ACC112 (cell line): ENCODE results near the gene FOXL3.
"Not testable (repeated sequence)": the region's sequence is repeated elsewhere in the genome, so short reads cannot be mapped to it uniquely, and the experiment has no call there.

Source experiments
- H2AFZ ChIP-seq: fragments of 200-600 bp; sonication (generic); one replicate; pipeline ENCODE4 v1.6.0; 2017; ENCODE audit warnings: antibody characterized with exemption, low read length; ENCODE audit not compliant: unreplicated experiment
- H3K27ac ChIP-seq: fragments of 200-600 bp; sonication (generic); 2 replicates; pipeline ENCODE4 v1.5.1; 2014; ENCODE audit warnings: low read depth, mild to moderate bottlenecking, antibody characterized with exemption, low read length, moderate library complexity
- H3K27me3 ChIP-seq: fragments of 200-600 bp; sonication (generic); 2 replicates; pipeline ENCODE4 v1.6.1; 2014; ENCODE audit warnings: mild to moderate bottlenecking, antibody characterized with exemption, low read length, moderate library complexity, mixed read lengths; ENCODE audit not compliant: insufficient read depth
- H3K36me3 ChIP-seq: fragments of 200-600 bp; sonication (generic); 2 replicates; pipeline ENCODE4 v1.6.1; 2016; ENCODE audit warnings: mild to moderate bottlenecking, antibody characterized with exemption, low read length, moderate library complexity, mixed read lengths; ENCODE audit not compliant: insufficient read depth
- H3K4me1 ChIP-seq: fragments of 200-600 bp; sonication (generic); one replicate; pipeline ENCODE4 v1.6.1; 2016; ENCODE audit warnings: low read length, mixed read lengths; ENCODE audit not compliant: insufficient read depth, unreplicated experiment, control insufficient read depth
- H3K4me3 ChIP-seq: fragments of 200-600 bp; sonication (generic); 2 replicates; pipeline ENCODE4 v1.5.1; 2014; ENCODE audit warnings: mild to moderate bottlenecking, low read depth, low read length
- H3K79me2 ChIP-seq: fragments of 200-600 bp; sonication (generic); one replicate; pipeline ENCODE4 v1.6.0; 2016; ENCODE audit warnings: low read length; ENCODE audit not compliant: control insufficient read depth, unreplicated experiment, insufficient read depth

The FOXL3 gene

GRCh38 chr7:336149-336533 is 46.2 kb downstream of the FOXL3 start:
- not testable (repeated sequence) for H3K4me1 ChIP-seq

GRCh38 chr7:336810-337566 is 47.0 kb downstream of the FOXL3 start:
- H2AFZ ChIP-seq = no peak overlapping the region
- H3K27me3 ChIP-seq = peaks cover 14% of the 10 kb centered on the region; the same call in 1 of the 2 replicates
- no peaks in the 10 kb centered on the region for H3K36me3 ChIP-seq
- H3K27ac ChIP-seq = no peak overlapping the region
- H3K79me2 ChIP-seq = no peaks in the 10 kb centered on the region
- no peaks in the 10 kb centered on the region for H3K4me1 ChIP-seq
- H3K4me3 ChIP-seq = no peak overlapping the region

More at GRCh38 chr7:336149-336533, 46.2 kb downstream of the FOXL3 start:
- not testable (repeated sequence) for H3K79me2 ChIP-seq, H3K4me3 ChIP-seq, H2AFZ ChIP-seq, H3K36me3 ChIP-seq, H3K27ac ChIP-seq
- peaks cover 15% of the 10 kb centered on the region for H3K27me3 ChIP-seq

- Histone ChIP-seq H3K4me1 (no peaks in the 10 kb centered on the region), H2AFZ (no peak overlapping the region), H3K4me3 (no peak overlapping the region), H3K79me2 (no peaks in the 10 kb centered on the region), H3K27ac (no peak overlapping the region), H3K27me3 (peaks cover 14% of the 10 kb centered on the region; the same call in 1 of the 2 replicates), H3K36me3 (no peaks in the 10 kb centered on the region)
Measured at GRCh38 chr7:337567-337951, 47.6 kb downstream of the FOXL3 start.

- no peak overlapping the region for H3K27ac ChIP-seq
- no peak overlapping the region for H3K4me3 ChIP-seq
- no peak overlapping the region for H2AFZ ChIP-seq
- no peaks in the 10 kb centered on the region for H3K79me2 ChIP-seq
- H3K27me3 ChIP-seq = peaks cover 14% of the 10 kb centered on the region; the same call in 1 of the 2 replicates
- H3K36me3 ChIP-seq = no peaks in the 10 kb centered on the region
- no peaks in the 10 kb centered on the region for H3K4me1 ChIP-seq
Measured at GRCh38 chr7:338295-339061, 48.5 kb downstream of the FOXL3 start.

- H3K79me2 ChIP-seq = no peaks in the 10 kb centered on the region
Measured at GRCh38 chr7:339062-339342, 49.0 kb downstream of the FOXL3 start.

GRCh38 chr7:339696-340095 is 49.7 kb downstream of the FOXL3 start:
- H3K79me2 ChIP-seq = no peaks in the 10 kb centered on the region
- no peak overlapping the region for H3K4me3 ChIP-seq
- H3K27ac ChIP-seq = no peak overlapping the region
- no peaks in the 10 kb centered on the region for H3K36me3 ChIP-seq
- no peak overlapping the region for H2AFZ ChIP-seq
- H3K4me1 ChIP-seq = no peaks in the 10 kb centered on the region
- H3K27me3 ChIP-seq = peaks cover 14% of the 10 kb centered on the region; the same call in 1 of the 2 replicates

More at GRCh38 chr7:339062-339342, 49.0 kb downstream of the FOXL3 start:
- no peaks in the 10 kb centered on the region for H3K36me3 ChIP-seq
- peaks cover 14% of the 10 kb centered on the region; the same call in 1 of the 2 replicates for H3K27me3 ChIP-seq
- H2AFZ ChIP-seq = no peak overlapping the region
- H3K4me3 ChIP-seq = no peak overlapping the region
- no peak overlapping the region for H3K27ac ChIP-seq
- H3K4me1 ChIP-seq = no peaks in the 10 kb centered on the region

- H3K27me3 ChIP-seq = peaks cover 14% of the 10 kb centered on the region; the same call in 1 of the 2 replicates
- no peak overlapping the region for H2AFZ ChIP-seq
- no peaks in the 10 kb centered on the region for H3K36me3 ChIP-seq
- H3K79me2 ChIP-seq = no peaks in the 10 kb centered on the region
- no peak overlapping the region for H3K4me3 ChIP-seq
- H3K4me1 ChIP-seq = no peaks in the 10 kb centered on the region
- H3K27ac ChIP-seq = no peak overlapping the region
Measured at GRCh38 chr7:340200-340937, 50.4 kb downstream of the FOXL3 start.
